SK-N-MC (cell line): ENCODE data around the gene TLR6.

ENCODE experiments used
- EZH2 ChIP-seq: fragments of 200-600 bp; sonication (generic); IDR thresholded peaks from one replicate; pipeline ENCODE4 v1.6.1; 2017; ENCODE audit warnings: antibody characterized with exemption
- FOXP2 ChIP-seq: optimal IDR thresholded peaks from 2 replicates; pipeline ENCODE3; 2011; ENCODE audit warnings: mild to moderate bottlenecking, moderate library complexity; ENCODE audit not compliant: insufficient read depth; ENCODE audit errors: extremely low read length, control extremely low read depth
- POLR2AphosphoS5 ChIP-seq: IDR thresholded peaks from 2 replicates; pipeline ENCODE4 v1.6.1; 2012; ENCODE audit warnings: mild to moderate bottlenecking, low read depth, low read length, borderline replicate concordance

GRCh38 chr4:38889143-38889542 lies 32.5 kb upstream of the TLR6 start:
- TF ChIP-seq POLR2AphosphoS5 (no peak), EZH2 (no peak), FOXP2 (no peak)
